Gastroesophageal sphincter (tissue), 3 donors: Measurements from ENCODE around the gene SUPT3H.

ENCODE experiments used
- CTCF ChIP-seq, 4 experiments: fragments of 200-600 bp in 2 of 4; fragments of 450-650 bp in 2 of 4; sonication (generic) in 1 of 4; IDR thresholded peaks; one replicate each; pipeline ENCODE4 v1.5.1; 2017 to 2019; ENCODE audit warnings: antibody characterized with exemption in 4 of 4, mild to moderate bottlenecking in 2 of 4, moderate library complexity in 2 of 4
- EP300 ChIP-seq: sonication (generic); formaldehyde crosslinking; IDR thresholded peaks from one replicate; pipeline ENCODE4 v1.6.1; 2017; ENCODE audit warnings: antibody characterized with exemption, mild to moderate bottlenecking
- POLR2A ChIP-seq, 2 donors: fragments of 450-650 bp; IDR thresholded peaks; one replicate each; pipeline ENCODE4 v1.6.1; 2017; ENCODE audit warnings: antibody characterized with exemption in 2 of 2, mild to moderate bottlenecking in 2 of 2, moderate library complexity in 1 of 2
- POLR2AphosphoS5 ChIP-seq: sonication (generic); formaldehyde crosslinking; IDR thresholded peaks from one replicate; pipeline ENCODE4 v1.6.1; 2017; ENCODE audit warnings: antibody characterized with exemption

- TF ChIP-seq CTCF (IDR thresholded peaks at IDR 0.05) (no peak), EP300 (no peak), POLR2A (IDR thresholded peaks at IDR 0.05) (no peak), POLR2AphosphoS5 (no peak)
These were observed 434.9 kb downstream of the SUPT3H start for GRCh38 chr6:44942798-44943197.
